H1 (cell line): ENCODE measurements around the gene ANGPTL4. TPM values are rescaled to one million over a fixed set of nuclear protein-coding genes. Genes with fewer than 3 reads are reported as not detected.
A peak's percentile ranks its signal among the peaks of the same experiment; 100 is the strongest.

Source experiments
- CTCF ChIA-PET: fragments of 300-600 bp; sonication (Branson Sonifier 250); formaldehyde crosslinking; loops from one replicate; lab custom pipeline; 2021; ENCODE audit not compliant: partially characterized antibody; lab: Charles Lee
- POLR2A ChIA-PET: fragments of 300-600 bp; sonication (Branson Sonifier 250); formaldehyde crosslinking; loops from one replicate; lab custom pipeline; 2021; ENCODE audit warnings: inconsistent platforms; ENCODE audit not compliant: partially characterized antibody; lab: Charles Lee
- DNase-seq, 2 experiments: peaks; one replicate each; pipeline versions ENCODE4 v3.0.0 to v3.0.0-alpha.2; 2010 to 2022; ENCODE audit warnings: low spot score in 2 of 2, low read depth in 1 of 2, mixed read lengths in 1 of 2
- FAIRE-seq: peaks from 2 replicates; lab custom pipeline; 2011; peaks lifted over from hg19 to GRCh38; lab: Jason Lieb, UNC
- H2AFZ ChIP-seq: 2 replicates; pipeline ENCODE4 v1.8.1; 2012; ENCODE audit warnings: low read length, inconsistent platforms
- H2AK5ac ChIP-seq: 2 replicates; pipeline ENCODE4 v1.6.1; 2013; ENCODE audit warnings: low read depth, low read length
- H2BK120ac ChIP-seq: replicated peaks from 2 replicates; pipeline ENCODE3; 2013; ENCODE audit warnings: low read depth, low read length, inconsistent platforms
- H2BK12ac ChIP-seq: 2 replicates; pipeline ENCODE4 v1.6.1; 2013; ENCODE audit warnings: low read depth, low read length
- H2BK15ac ChIP-seq: 2 replicates; pipeline ENCODE4 v1.6.1; 2013; ENCODE audit warnings: low read length
- H2BK20ac ChIP-seq: 2 replicates; pipeline ENCODE4 v1.6.1; 2013; ENCODE audit warnings: low read length
- H2BK5ac ChIP-seq: 2 replicates; pipeline ENCODE4 v1.6.1; 2013; ENCODE audit warnings: low read depth, low read length
- H3K14ac ChIP-seq: 2 replicates; pipeline ENCODE4 v1.6.1; 2013; ENCODE audit warnings: inconsistent platforms; ENCODE audit not compliant: insufficient read length
- H3K18ac ChIP-seq: 2 replicates; pipeline ENCODE4 v1.6.1; 2013; ENCODE audit warnings: low read length; ENCODE audit errors: extremely low read depth
- H3K23ac ChIP-seq: 2 replicates; pipeline ENCODE4 v1.6.1; 2013; ENCODE audit warnings: inconsistent platforms; ENCODE audit not compliant: insufficient read length
- H3K23me2 ChIP-seq: 2 replicates; pipeline ENCODE4 v1.6.1; 2013; ENCODE audit warnings: low read depth, low read length
- H3K27ac ChIP-seq: 2 replicates; pipeline ENCODE4 v1.6.1; 2011; ENCODE audit warnings: low read depth, low read length, inconsistent platforms
- H3K27me3 ChIP-seq, 4 experiments: replicated peaks in 1 of 4; 1 replicate in 1 of 4; 2 replicates in 3 of 4; pipeline versions ENCODE4 v1.6.1 to v1.8.1; 2011 to 2013; ENCODE audit warnings: low read length in 3 of 4, mild to moderate bottlenecking in 3 of 4, inconsistent platforms in 2 of 4, mixed read lengths in 2 of 4, moderate library complexity in 1 of 4; ENCODE audit not compliant: control insufficient read depth in 3 of 4, insufficient read depth in 3 of 4; ENCODE audit errors: extremely low read depth in 1 of 4
- H3K36me3 ChIP-seq, 4 experiments: 2 replicates each; pipeline versions ENCODE4 v1.6.1 to v1.8.1; 2011 to 2013; ENCODE audit warnings: mild to moderate bottlenecking in 4 of 4, low read length in 3 of 4, moderate library complexity in 2 of 4, control low read depth in 1 of 4, inconsistent platforms in 1 of 4; ENCODE audit not compliant: insufficient read depth in 4 of 4, control insufficient read depth in 2 of 4
- H3K4ac ChIP-seq: replicated peaks from 2 replicates; pipeline ENCODE3; 2013; ENCODE audit warnings: low read length, low read depth, mixed read lengths, inconsistent platforms; ENCODE audit not compliant: insufficient read length
- H3K4me1 ChIP-seq, 4 experiments: replicated peaks in 1 of 4; 1 replicate in 1 of 4; 2 replicates in 3 of 4; pipeline versions ENCODE4 v1.6.1 to v1.8.1; 2011 to 2013; ENCODE audit warnings: low read length in 3 of 4, inconsistent platforms in 2 of 4, mixed read lengths in 1 of 4; ENCODE audit not compliant: insufficient read depth in 4 of 4, control insufficient read depth in 3 of 4
- H3K4me2 ChIP-seq, 2 experiments: 2 replicates each; pipeline versions ENCODE4 v1.6.1 to v1.8.1; 2011 to 2013; ENCODE audit warnings: low read depth in 2 of 2, low read length in 2 of 2, control low read depth in 1 of 2, inconsistent platforms in 1 of 2, mild to moderate bottlenecking in 1 of 2; ENCODE audit not compliant: insufficient read depth in 1 of 2
- H3K4me3 ChIP-seq, 4 experiments: fragments of 200-600, 300-600 bp in 1 of 4; sonication (generic), shearing (Covaris generic), sonication (Bioruptor Twin) in 1 of 4; 2 replicates each; pipeline versions ENCODE4 v1.5.1 to v1.8.1; 2011 to 2016; ENCODE audit warnings: low read length in 4 of 4, low read depth in 3 of 4, control low read depth in 2 of 4, inconsistent platforms in 2 of 4, mild to moderate bottlenecking in 2 of 4, mixed read lengths in 1 of 4, moderate library complexity in 1 of 4; ENCODE audit not compliant: insufficient read depth in 2 of 4; ENCODE audit errors: extremely low read depth in 1 of 4
- H3K56ac ChIP-seq: replicated peaks from 2 replicates; pipeline ENCODE3; 2013; ENCODE audit warnings: low read depth, mild to moderate bottlenecking, mixed read lengths, low read length, inconsistent platforms; ENCODE audit not compliant: insufficient read length
- H3K79me1 ChIP-seq: 2 replicates; pipeline ENCODE4 v1.6.1; 2013; ENCODE audit warnings: low read depth, low read length, control low read depth
- H3K79me2 ChIP-seq, 2 experiments: 2 replicates each; pipeline versions ENCODE4 v1.6.1 to v1.8.1; 2012 to 2013; ENCODE audit warnings: low read length in 2 of 2, mild to moderate bottlenecking in 2 of 2, inconsistent platforms in 1 of 2; ENCODE audit not compliant: insufficient read depth in 2 of 2, control insufficient read depth in 1 of 2
- H3K9ac ChIP-seq, 4 experiments: replicated peaks in 1 of 4; 1 replicate in 1 of 4; 2 replicates in 3 of 4; pipeline versions ENCODE4 v1.6.1 to v1.8.1; 2011 to 2013; ENCODE audit warnings: low read depth in 3 of 4, low read length in 3 of 4, control low read depth in 2 of 4, mild to moderate bottlenecking in 2 of 4, moderate library complexity in 2 of 4, inconsistent platforms in 1 of 4; ENCODE audit errors: extremely low read depth in 1 of 4
- H3K9me3 ChIP-seq, 2 experiments: 2 replicates each; pipeline versions ENCODE4 v1.6.1 to v1.8.1; 2012 to 2013; ENCODE audit warnings: mild to moderate bottlenecking in 2 of 2, moderate library complexity in 2 of 2, control low read depth in 1 of 2, inconsistent platforms in 1 of 2, low read depth in 1 of 2, low read length in 1 of 2, mixed read lengths in 1 of 2; ENCODE audit not compliant: insufficient read depth in 2 of 2
- H4K20me1 ChIP-seq, 2 experiments: replicated peaks in 1 of 2; 2 replicates each; pipeline versions ENCODE3 to v1.8.1; 2011 to 2013; ENCODE audit warnings: inconsistent platforms in 2 of 2, low read length in 2 of 2, mild to moderate bottlenecking in 1 of 2; ENCODE audit not compliant: insufficient read depth in 2 of 2, control insufficient read depth in 1 of 2
- H4K5ac ChIP-seq: 2 replicates; pipeline ENCODE4 v1.6.1; 2013; ENCODE audit warnings: low read length, low read depth, mixed read lengths, inconsistent platforms; ENCODE audit not compliant: insufficient read length
- H4K8ac ChIP-seq: 2 replicates; pipeline ENCODE4 v1.8.0; 2013; ENCODE audit warnings: mild to moderate bottlenecking, moderate library complexity, low read length, inconsistent platforms; ENCODE audit not compliant: insufficient read depth; ENCODE audit errors: extremely low read depth
- H4K91ac ChIP-seq: replicated peaks from 2 replicates; pipeline ENCODE3; 2013; ENCODE audit warnings: low read length, mixed read lengths, inconsistent platforms; ENCODE audit not compliant: insufficient read length
- ASH2L ChIP-seq: fragments of 200-600, 300-600 bp; sonication (generic); IDR thresholded peaks from one replicate; pipeline ENCODE4 v1.7.1; 2017; ENCODE audit warnings: low read length
- BACH1 ChIP-seq: IDR thresholded peaks from 2 replicates; pipeline ENCODE4 v1.6.1; 2012; ENCODE audit warnings: low read length, improper control_type of control experiment
- BRCA1 ChIP-seq: IDR thresholded peaks from 2 replicates; pipeline ENCODE4 v1.6.1; 2012; ENCODE audit warnings: low read depth, low read length, improper control_type of control experiment
- CHD2 ChIP-seq: IDR thresholded peaks from 2 replicates; pipeline ENCODE4 v1.6.1; 2012; ENCODE audit warnings: low read length, improper control_type of control experiment
- CTBP2 ChIP-seq: IDR thresholded peaks from 2 replicates; pipeline ENCODE4 v1.7.0; 2011; ENCODE audit warnings: borderline replicate concordance, mild to moderate bottlenecking, moderate library complexity, mixed read lengths, low read length; ENCODE audit not compliant: insufficient read depth, insufficient read length
- GABPA ChIP-seq: IDR thresholded peaks from 2 replicates; pipeline ENCODE4 v1.6.1; 2011; ENCODE audit warnings: mild to moderate bottlenecking, low read length, moderate library complexity, borderline replicate concordance; ENCODE audit not compliant: insufficient read depth
- KDM1A ChIP-seq: fragments of 200-600, 300-600 bp; sonication (generic); IDR thresholded peaks from 2 replicates; pipeline ENCODE4 v1.7.1; 2016; ENCODE audit warnings: mild to moderate bottlenecking, low read length, borderline replicate concordance
- POU5F1 ChIP-seq: IDR thresholded peaks from 2 replicates; pipeline ENCODE4 v1.6.1; 2011; ENCODE audit warnings: low read depth, mild to moderate bottlenecking, low read length, moderate library complexity
- RFX5 ChIP-seq: IDR thresholded peaks from 2 replicates; pipeline ENCODE4 v1.6.1; 2011; ENCODE audit warnings: low read depth, low read length, improper control_type of control experiment, borderline replicate concordance
- SP4 ChIP-seq: IDR thresholded peaks from 2 replicates; pipeline ENCODE4 v1.6.1; 2012; ENCODE audit warnings: low read length, inconsistent platforms
- TBP ChIP-seq: IDR thresholded peaks from 2 replicates; pipeline ENCODE4 v1.6.1; 2011; ENCODE audit warnings: low read depth, low read length, improper control_type of control experiment
- TEAD4 ChIP-seq: IDR thresholded peaks from 2 replicates; pipeline ENCODE4 v1.6.1; 2012; ENCODE audit warnings: low read depth, low read length, inconsistent platforms, mixed read lengths
- whole genome bisulfite sequencing, 2 experiments: shearing (Covaris generic) in 1 of 2; methylation state at CpG; one replicate each; pipeline versions ENCODE4 v1.1.6 to v1.1.7; 2013 to 2015; ENCODE audit warnings: low lambda C conversion rate in 2 of 2, mixed read lengths in 2 of 2, inconsistent platforms in 1 of 2, low coverage in 1 of 2, missing lambda C conversion rate in 1 of 2; ENCODE audit not compliant: insufficient replicate concordance in 2 of 2, insufficient coverage in 1 of 2, insufficient read length in 1 of 2; ENCODE audit errors: extremely low coverage in 1 of 2, missing lambda C conversion rate in 1 of 2; 5-methylcytosine and 5-hydroxymethylcytosine counted together
- polyA plus RNA-seq, 7 experiments: library from polyadenylated mRNA; depleted of rRNA in 3 of 7; stranded (reverse) in 5 of 7; unstranded in 2 of 7; fragments of >200 nt in 5 of 7; fragments of 200-250 nt in 2 of 7; gene quantifications; 1 replicate in 5 of 7; 2 replicates in 1 of 7; 4 replicates in 1 of 7; pipeline versions ENCODE4 v1.2.1 to v1.2.3, GENCODE V29; 2011 to 2013; ENCODE audit warnings: missing spikeins in 2 of 7, mixed read lengths in 2 of 7
- total RNA-seq: library from RNA; stranded (reverse); fragmentation: NEBNext Ultra II Directional; extraction: Animal tissue kit (Norgen Biotek cat#: 25700); gene quantifications from 2 replicates; pipeline ENCODE4 v1.2.1, GENCODE V29; 2021
- TF ChIP-seq, protein P1 (sequence below): IDR thresholded peaks from 2 replicates; pipeline ENCODE4 v1.6.1; 2012; ENCODE audit warnings: low read length, inconsistent platforms

ANGPTL4 gene
- total and polyA plus RNA-seq, 2 of the 8 experiments (the other 6 are each of a cell fraction or from before 2014, with no cell fraction given) = 2.3 to 6.5 TPM

DNA sequence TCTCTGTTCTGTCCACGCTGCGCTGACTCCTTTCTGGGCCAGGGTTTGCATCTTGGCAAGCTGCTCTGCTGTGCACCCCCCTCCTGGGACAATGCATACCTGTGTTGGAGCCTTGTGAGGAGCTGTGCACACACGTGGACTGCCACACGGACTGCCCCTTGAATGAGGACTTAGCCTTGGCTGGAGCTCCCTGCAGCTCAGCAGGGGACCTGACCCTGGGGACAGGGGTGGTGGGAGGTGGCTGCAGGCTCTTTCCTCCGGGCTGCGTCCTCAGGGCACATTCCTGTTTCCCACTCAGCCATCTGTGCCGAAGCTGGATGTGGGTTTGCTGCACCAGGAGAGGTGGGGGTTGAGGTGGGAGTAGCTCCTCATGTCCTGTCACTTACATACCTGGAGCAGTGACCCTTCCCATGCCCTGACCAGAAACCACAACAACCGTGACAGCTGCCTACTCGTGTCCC is 34.4 kb downstream of the ANGPTL4 start:
- Histone ChIP-seq H3K9me3 (no peaks in the 10 kb centered on the region), H4K20me1 (peaks cover 5 to 36% of the 10 kb centered on the region in 2 experiments), H4K5ac (no peak overlapping the region), H3K18ac (no peak overlapping the region), H3K79me2 (peaks cover 0 to 51% of the 10 kb centered on the region in 2 experiments; a peak in 2 of 4 replicates), H4K91ac (no peak overlapping the region), H3K23ac (no peak overlapping the region), H3K79me1 (peaks cover 24% of the 10 kb centered on the region), H2AK5ac (no peak overlapping the region; the same call in 1 of the 2 replicates), H4K8ac (peak overlapping the region; percentile 38; the same call in 1 of the 2 replicates), H3K23me2 (no peaks in the 10 kb centered on the region), H2BK15ac (no peak overlapping the region), H3K27me3 (no peaks in the 10 kb centered on the region), H2AFZ (no peak overlapping the region), H3K4me2 (no peak overlapping the region), H3K14ac (no peak overlapping the region), H3K4ac (no peak overlapping the region), H2BK20ac (no peak overlapping the region), H3K4me1 (no peaks in the 10 kb centered on the region; a peak in 3 of 7 replicates), H3K27ac (no peak overlapping the region), H3K56ac (no peak overlapping the region), H3K36me3 (peaks cover 0 to 9% (median 5%) of the 10 kb centered on the region in 4 experiments; a peak in 5 of 8 replicates), H2BK12ac (no peak overlapping the region), H2BK5ac (peak overlapping the region; percentile 71), H3K4me3 (no peak overlapping the region), H3K9ac (no peak overlapping the region), H2BK120ac (no peak overlapping the region)
- FAIRE-seq (no peak), DNase-seq (no peak)
- ChIA-PET POLR2A (interaction anchor here (0.7 to 1.8 kb wide), 9 partner anchors 9 to 93 kb away, joined by 3 to 6 read pairs (median 3); partner anchors contain the start of gene RAB11B), CTCF (interaction anchor here (0.6 to 2.9 kb wide), 12 partner anchors 10 to 1243 kb away, joined by 3 to 39 read pairs (median 3); no protein-coding TSS in a partner anchor)
- 81% methylated on average over 9 of the region's 9 CpGs; no CpG with 5 or more reads in 1 of the 2 experiments for WGBS, 2 experiments
- TF ChIP-seq SP4 (no peak), CTBP2 (no peak), RFX5 (no peak), CHD2 (no peak), KDM1A (no peak), BACH1 (no peak), TBP (no peak), TEAD4 (no peak), BRCA1 (no peak), ASH2L (no peak), GABPA (no peak), POU5F1 (no peak)
- TF ChIP-seq, protein P1, sequence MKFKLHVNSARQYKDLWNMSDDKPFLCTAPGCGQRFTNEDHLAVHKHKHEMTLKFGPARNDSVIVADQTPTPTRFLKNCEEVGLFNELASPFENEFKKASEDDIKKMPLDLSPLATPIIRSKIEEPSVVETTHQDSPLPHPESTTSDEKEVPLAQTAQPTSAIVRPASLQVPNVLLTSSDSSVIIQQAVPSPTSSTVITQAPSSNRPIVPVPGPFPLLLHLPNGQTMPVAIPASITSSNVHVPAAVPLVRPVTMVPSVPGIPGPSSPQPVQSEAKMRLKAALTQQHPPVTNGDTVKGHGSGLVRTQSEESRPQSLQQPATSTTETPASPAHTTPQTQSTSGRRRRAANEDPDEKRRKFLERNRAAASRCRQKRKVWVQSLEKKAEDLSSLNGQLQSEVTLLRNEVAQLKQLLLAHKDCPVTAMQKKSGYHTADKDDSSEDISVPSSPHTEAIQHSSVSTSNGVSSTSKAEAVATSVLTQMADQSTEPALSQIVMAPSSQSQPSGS = no peak
